Activated CD8-positive, alpha-beta memory T cell treated with anti-CD3 and anti-CD28 coated beads for 1 hour (primary cell): ENCODE data around the gene YWHAH.
"Not testable (repeated sequence)": the region's sequence is repeated elsewhere in the genome, so short reads cannot be mapped to it uniquely, and the experiment has no call there.

Source experiments
- DNase-seq, 2 donors: peaks; one replicate each; pipeline ENCODE4 v3.0.0-alpha.2; 2020; ENCODE audit warnings: low read depth in 1 of 2; ENCODE audit errors: extremely low read depth in 1 of 2

YWHAH gene

DNA sequence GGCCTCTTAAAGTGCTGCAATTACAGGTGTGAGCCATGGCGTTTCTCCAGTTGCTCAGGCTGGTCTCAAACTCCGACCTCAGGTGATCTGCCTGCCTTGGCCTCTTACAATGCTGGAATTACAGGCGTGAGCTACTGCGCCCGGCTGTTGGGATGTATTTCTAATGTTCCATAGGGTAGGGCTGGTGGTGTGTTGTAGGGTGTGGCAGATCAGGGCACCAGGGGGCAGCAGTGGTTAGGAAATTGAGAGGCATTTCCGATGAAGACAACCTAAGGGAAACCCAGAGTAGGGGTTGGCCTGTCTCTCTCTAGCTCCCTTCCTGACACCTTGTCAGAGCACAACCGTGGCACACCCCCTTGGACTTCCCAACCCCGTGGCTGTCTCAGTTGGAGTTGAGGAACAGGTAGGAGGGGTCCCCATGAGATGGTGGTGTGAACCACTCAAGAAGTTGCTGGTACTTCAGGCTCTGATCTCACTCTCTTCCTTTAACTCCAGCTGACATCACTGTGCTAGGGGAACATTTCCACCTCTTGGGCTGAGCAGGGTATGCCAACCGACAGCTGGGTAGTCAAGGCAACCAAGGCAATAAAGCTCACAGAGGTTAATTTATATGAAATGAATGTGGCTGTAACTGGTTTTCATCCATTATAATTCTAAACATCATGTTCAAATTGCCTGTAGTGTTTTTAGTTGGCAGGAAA, 33.0 kb downstream of the YWHAH start:
- peak; percentile 42 to 64 for DNase-seq

- DNase-seq = no peak
Measured at GRCh38 chr22:31977939-31978338, 33.6 kb downstream of the YWHAH start.

DNA sequence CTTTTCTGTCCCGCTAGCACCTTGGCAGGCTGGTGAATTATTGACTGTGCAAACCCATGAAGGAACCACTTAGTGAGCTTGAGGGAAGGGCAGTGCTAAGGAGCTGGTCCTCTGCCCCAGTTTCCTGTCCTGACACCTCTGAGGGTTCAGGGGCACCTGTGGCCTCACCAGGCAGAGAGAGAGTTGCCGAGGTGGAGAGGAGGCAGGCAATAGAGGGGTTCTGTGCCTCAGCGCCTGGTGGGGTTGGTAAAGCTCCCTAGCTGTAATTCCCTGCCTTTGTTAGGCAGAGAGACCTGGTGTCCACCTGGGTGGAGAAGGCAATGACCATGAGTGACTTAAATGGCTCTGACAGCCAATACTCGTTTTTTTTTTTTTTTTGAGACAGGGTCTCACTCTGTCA, 36.3 kb downstream of the YWHAH start:
- DNase-seq = no peak

DNA sequence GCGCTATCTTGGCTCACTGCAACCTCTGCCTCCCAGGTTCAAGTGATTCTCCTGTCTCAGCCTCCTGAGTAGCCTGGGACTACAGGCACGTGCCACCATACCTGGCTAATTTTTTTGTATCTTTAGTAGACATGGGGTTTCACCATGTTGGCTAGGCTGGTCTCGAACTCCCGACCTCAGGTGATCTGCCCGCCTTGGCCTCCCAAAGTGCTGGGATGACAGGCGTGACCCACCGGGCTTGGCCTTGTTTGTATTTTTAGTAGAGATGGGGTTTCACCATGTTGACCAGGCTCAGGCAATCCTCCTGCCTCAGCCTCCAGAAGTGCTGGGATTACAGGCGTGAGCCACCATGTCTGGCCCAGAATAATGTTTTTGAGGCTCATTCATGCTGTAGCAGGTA, 37.6 kb downstream of the YWHAH start:
- DNase-seq = not testable (repeated sequence)

GRCh38 chr22:31983911-31984656, 39.7 kb downstream of the YWHAH start:
- no peak for DNase-seq

DNA sequence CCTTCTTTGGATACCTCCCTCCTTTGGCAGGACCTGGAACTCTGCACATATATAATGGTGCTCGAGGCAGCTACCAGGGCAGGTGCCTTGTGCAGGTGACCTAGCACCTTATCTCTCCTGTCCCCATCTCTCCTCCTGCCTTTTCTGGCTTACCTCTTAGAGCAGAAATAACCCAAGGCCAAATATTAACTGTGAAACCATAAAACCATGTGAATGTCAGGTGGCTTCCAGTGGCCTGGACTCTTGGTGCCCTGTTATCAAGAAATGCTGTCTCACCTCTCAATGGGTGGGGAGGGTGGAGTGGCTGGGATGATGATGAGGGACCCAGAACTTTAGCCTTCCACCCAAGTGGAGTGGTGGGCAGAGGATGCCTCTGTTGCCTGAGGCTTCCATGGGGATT, 42.9 kb downstream of the YWHAH start:
- no peak for DNase-seq

DNA sequence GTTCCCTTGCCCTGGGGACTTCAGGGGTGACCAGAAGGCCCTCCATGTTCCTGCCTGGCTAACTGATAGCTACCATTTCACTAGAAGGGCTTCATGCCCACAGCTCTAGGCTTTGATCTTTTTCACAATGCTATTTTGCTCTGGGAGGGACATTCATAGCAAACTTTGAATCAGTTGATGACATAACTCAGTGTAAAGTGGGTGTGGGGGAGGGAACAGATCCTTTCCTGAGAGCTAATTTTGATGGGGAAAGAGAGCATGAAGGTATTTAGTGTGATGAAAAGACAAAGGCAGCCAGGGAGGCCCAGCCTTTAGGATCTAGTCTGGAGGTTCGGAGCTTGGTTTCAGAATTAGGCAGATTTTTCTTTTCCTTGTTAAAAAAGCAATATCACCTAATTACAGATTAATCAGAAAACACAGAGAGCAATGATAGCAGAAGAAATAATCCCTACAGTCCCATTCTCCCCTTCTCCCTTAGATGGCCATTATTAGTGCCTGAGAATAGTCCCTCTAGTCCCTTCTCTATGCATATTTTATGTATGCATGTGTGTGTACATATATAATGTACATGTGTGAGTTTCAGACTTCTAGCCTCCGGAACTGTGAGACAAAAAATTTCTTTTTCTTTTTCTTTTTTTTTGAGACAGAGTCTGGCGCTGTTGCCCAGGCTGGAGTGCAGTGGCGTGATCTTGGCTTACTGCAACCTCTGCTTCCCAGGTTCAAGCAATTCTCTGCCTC, 46.9 kb downstream of the YWHAH start:
- DNase-seq = no peak

- no peak for DNase-seq
Measured at GRCh38 chr22:31995046-31995445, 50.7 kb downstream of the YWHAH start.

DNA sequence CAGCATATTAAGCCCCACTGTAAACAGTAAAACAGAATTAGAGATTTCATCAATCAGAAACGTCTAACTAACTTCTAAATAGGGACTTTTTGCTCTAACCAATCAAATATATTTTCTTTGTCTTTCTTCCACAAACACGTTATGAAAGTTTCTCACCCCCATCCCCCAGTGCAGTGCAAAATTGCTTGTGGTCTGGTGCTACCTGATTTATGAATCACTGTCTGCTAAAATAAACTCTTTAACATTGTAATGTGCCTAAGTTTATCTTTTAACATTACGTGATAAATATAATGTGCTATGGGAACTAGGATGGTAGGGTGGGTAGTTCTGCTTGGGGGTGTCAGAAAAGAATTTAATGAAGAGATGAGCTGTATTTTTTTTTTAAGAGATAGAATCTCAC, 51.5 kb downstream of the YWHAH start:
- no peak for DNase-seq

DNA sequence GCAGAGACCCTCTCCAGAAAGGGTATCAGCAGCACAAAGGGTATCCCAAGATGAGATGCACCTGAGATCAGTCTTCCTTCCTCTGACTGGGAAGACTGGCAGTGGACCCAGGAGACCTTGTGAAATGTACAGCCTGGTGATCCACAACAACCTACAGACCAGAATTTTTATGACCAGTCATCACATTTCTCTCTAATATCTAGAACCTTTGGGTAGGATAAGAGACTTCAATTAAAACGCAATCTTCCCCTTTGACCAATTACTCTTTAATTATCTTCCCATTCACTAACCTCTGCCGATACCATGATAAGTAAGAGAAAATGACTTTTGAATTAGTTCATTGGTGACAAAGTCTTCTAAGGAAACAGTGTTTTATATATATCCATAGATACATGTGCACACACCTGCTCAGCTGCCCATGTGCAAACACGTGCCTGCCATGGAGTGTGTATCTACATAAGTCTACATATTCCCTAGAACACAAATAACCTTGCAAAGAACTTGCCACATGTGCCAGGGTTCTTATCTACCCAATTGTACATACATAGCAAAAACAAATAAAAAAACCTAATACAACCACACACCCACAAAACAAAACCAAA, 54.5 kb downstream of the YWHAH start:
- no peak for DNase-seq

- DNase-seq = no peak
Measured at GRCh38 chr22:32000181-32000580, 55.8 kb downstream of the YWHAH start.

- DNase-seq = no peak
Measured at GRCh38 chr22:32005453-32005852, 61.1 kb downstream of the YWHAH start.
